Type B pancreatic cell (in vitro differentiated cells): ENCODE measurements around the gene NEUROD2. TPM values are rescaled to one million over a fixed set of nuclear protein-coding genes. Genes with fewer than 3 reads are reported as not detected.

Experiments
- DNase-seq: peaks from one replicate; pipeline ENCODE4 v3.0.0; 2021; ENCODE audit warnings: mixed read lengths; ENCODE audit not compliant: unreplicated experiment; ENCODE audit errors: extremely low spot score
- H3K27ac Mint-ChIP-seq: 2 replicates; pipeline ENCODE4 v1.8.0; 2021; ENCODE audit warnings: mild to moderate bottlenecking, mixed read lengths
- H3K27me3 Mint-ChIP-seq: 2 replicates; pipeline ENCODE4 v1.8.0; 2021; ENCODE audit warnings: mixed read lengths
- H3K36me3 Mint-ChIP-seq: 2 replicates; pipeline ENCODE4 v1.8.0; 2021; ENCODE audit warnings: mixed read lengths
- H3K4me1 Mint-ChIP-seq: one replicate; pipeline ENCODE4 v1.8.0; 2021; ENCODE audit warnings: mixed read lengths; ENCODE audit not compliant: unreplicated experiment
- H3K4me3 Mint-ChIP-seq: 2 replicates; pipeline ENCODE4 v1.8.0; 2021; ENCODE audit warnings: mild to moderate bottlenecking, mixed read lengths
- H3K9me3 Mint-ChIP-seq: 2 replicates; pipeline ENCODE4 v1.8.0; 2021; ENCODE audit warnings: mixed read lengths
- CTCF ChIP-seq: fragments of 200-600 bp; sonication (generic); conservative IDR thresholded peaks from 2 replicates; pipeline ENCODE4 v1.5.0; 2021; ENCODE audit warnings: antibody characterized with exemption, mild to moderate bottlenecking
- total RNA-seq: library from RNA; stranded (reverse); gene quantifications from 2 replicates; pipeline ENCODE4 v1.2.1, GENCODE V29; 2021; ENCODE audit warnings: low replicate concordance

NEUROD2 gene
- total RNA-seq, 1 donor from 2014 or later: not detected

GRCh38 chr17:39651923-39652586, 44.3 kb upstream of the NEUROD2 start:
- no peaks in the 10 kb centered on the region for H3K9me3 Mint-ChIP-seq
- H3K36me3 Mint-ChIP-seq: no peaks in the 10 kb centered on the region
- peaks cover 41% of the 10 kb centered on the region for H3K4me1 Mint-ChIP-seq
- H3K4me3 Mint-ChIP-seq: peak overlapping the region; percentile 67
- H3K27me3 Mint-ChIP-seq: no peaks in the 10 kb centered on the region
- TF ChIP-seq CTCF: no peak
- peak overlapping the region; percentile 30 for H3K27ac Mint-ChIP-seq
- no peak for DNase-seq

- Mint-ChIP-seq H3K9me3 (no peaks in the 10 kb centered on the region), H3K4me3 (no peak overlapping the region), H3K27me3 (no peaks in the 10 kb centered on the region), H3K36me3 (no peaks in the 10 kb centered on the region), H3K27ac (no peak overlapping the region), H3K4me1 (peaks cover 35% of the 10 kb centered on the region)
- no peak for TF ChIP-seq CTCF
- no peak for DNase-seq
Measured at GRCh38 chr17:39650121-39650579, 42.4 kb upstream of the NEUROD2 start.

GRCh38 chr17:39648616-39649366, 41.1 kb upstream of the NEUROD2 start:
- no peak for TF ChIP-seq CTCF
- no peaks in the 10 kb centered on the region for H3K27me3 Mint-ChIP-seq
- no peaks in the 10 kb centered on the region for H3K9me3 Mint-ChIP-seq
- H3K4me3 Mint-ChIP-seq: no peak overlapping the region
- peak overlapping the region; percentile 25 for H3K27ac Mint-ChIP-seq
- peaks cover 36% of the 10 kb centered on the region for H3K4me1 Mint-ChIP-seq
- no peak for DNase-seq
- H3K36me3 Mint-ChIP-seq: no peaks in the 10 kb centered on the region

GRCh38 chr17:39647256-39647655, 39.5 kb upstream of the NEUROD2 start:
- Mint-ChIP-seq H3K4me1 (peaks cover 40% of the 10 kb centered on the region), H3K9me3 (no peaks in the 10 kb centered on the region), H3K36me3 (no peaks in the 10 kb centered on the region), H3K4me3 (no peak overlapping the region), H3K27me3 (no peaks in the 10 kb centered on the region), H3K27ac (no peak overlapping the region)
- no peak for TF ChIP-seq CTCF
- DNase-seq: no peak

GRCh38 chr17:39643271-39643670, 35.6 kb upstream of the NEUROD2 start:
- H3K4me1 Mint-ChIP-seq: peaks cover 40% of the 10 kb centered on the region
- DNase-seq: no peak
- TF ChIP-seq CTCF: no peak
- no peaks in the 10 kb centered on the region for H3K36me3 Mint-ChIP-seq
- no peaks in the 10 kb centered on the region for H3K9me3 Mint-ChIP-seq
- H3K27ac Mint-ChIP-seq: no peak overlapping the region
- H3K4me3 Mint-ChIP-seq: no peak overlapping the region
- no peaks in the 10 kb centered on the region for H3K27me3 Mint-ChIP-seq
